ENCODE measurements around the gene BTBD1.

Gene BTBD1

GRCh38 chr15:83112233-83112955 is 45.3 kb upstream of the BTBD1 start:
- no peak for TF ChIP-seq CTCF (IDR thresholded peaks at IDR 0.05; ENCODE audit: extremely low read depth, missing control alignments)
- DNase-seq (ENCODE audit: low spot score), result no peak

- TF ChIP-seq CTCF (IDR thresholded peaks at IDR 0.05; ENCODE audit: extremely low read depth, missing control alignments), result no peak
- DNase-seq (ENCODE audit: low spot score), result no peak
Observed at GRCh38 chr15:83111149-83111548, 44.1 kb upstream of the BTBD1 start.

GRCh38 chr15:83110381-83110780 is 43.3 kb upstream of the BTBD1 start:
- DNase-seq (ENCODE audit: low spot score), result no peak
- no peak for TF ChIP-seq CTCF (IDR thresholded peaks at IDR 0.05; ENCODE audit: extremely low read depth, missing control alignments)

- no peak for TF ChIP-seq CTCF (IDR thresholded peaks at IDR 0.05; ENCODE audit: extremely low read depth, missing control alignments)
- DNase-seq (ENCODE audit: low spot score), result no peak
Observed at GRCh38 chr15:83109532-83109931, 42.5 kb upstream of the BTBD1 start.

GRCh38 chr15:83108266-83109219 is 41.5 kb upstream of the BTBD1 start:
- DNase-seq (ENCODE audit: low spot score), result peak; percentile 68
- TF ChIP-seq CTCF (IDR thresholded peaks at IDR 0.05; ENCODE audit: extremely low read depth, missing control alignments), result no peak

- DNase-seq (ENCODE audit: low spot score), result no peak
- no peak for TF ChIP-seq CTCF (IDR thresholded peaks at IDR 0.05; ENCODE audit: extremely low read depth, missing control alignments)
Observed at GRCh38 chr15:83107841-83108181, 40.8 kb upstream of the BTBD1 start.

All from GM20000 (cell line).